Natural killer cell treated with Interleukin-12 subunit alpha and Interleukin-12 subunit beta and Interleukin-15 and Interleukin-18, amount 100 ng/mL, for 72 hours (primary cell): ENCODE measurements around the gene ZNF429. TPM values are rescaled to one million over a fixed set of nuclear protein-coding genes. Genes with fewer than 3 reads are reported as not detected.
A peak's percentile ranks its signal among the peaks of the same experiment; 100 is the strongest.
"Not testable (repeated sequence)": the region's sequence is repeated elsewhere in the genome, so short reads cannot be mapped to it uniquely, and the experiment has no call there.

Source experiments
- ATAC-seq, 2 donors: fragments of 150-1000 bp; cut with Tn5 transposase in 1 of 2; sonication (Bioruptor Pico), chemical (Tn5 transposase) in 1 of 2; 2 replicates each; pipeline ENCODE4 v1.10.0; 2021
- DNase-seq: peaks from one replicate; pipeline ENCODE4 v3.0.0; 2022; ENCODE audit warnings: low spot score
- H3K27ac Mint-ChIP-seq, 2 donors: 1 replicate in 1 of 2; 2 replicates in 1 of 2; pipeline ENCODE4 v1.8.0; 2022; ENCODE audit warnings: mixed read lengths in 2 of 2, mild to moderate bottlenecking in 1 of 2, moderate library complexity in 1 of 2
- H3K27me3 Mint-ChIP-seq, 2 donors: 1 replicate in 1 of 2; 2 replicates in 1 of 2; pipeline ENCODE4 v1.8.0; 2022; ENCODE audit warnings: mixed read lengths in 2 of 2
- H3K36me3 Mint-ChIP-seq: one replicate; pipeline ENCODE4 v1.8.0; 2022; ENCODE audit warnings: mixed read lengths
- H3K4me1 Mint-ChIP-seq, 2 donors: 1 replicate in 1 of 2; 2 replicates in 1 of 2; pipeline ENCODE4 v1.8.0; 2022; ENCODE audit warnings: low read depth in 2 of 2, mixed read lengths in 2 of 2, mild to moderate bottlenecking in 1 of 2
- H3K4me3 Mint-ChIP-seq: one replicate; pipeline ENCODE4 v1.8.0; 2022; ENCODE audit warnings: mixed read lengths
- H3K9me3 Mint-ChIP-seq: 2 replicates; pipeline ENCODE4 v1.8.0; 2022; ENCODE audit warnings: mixed read lengths
- total RNA-seq, 2 donors: library from RNA; stranded (reverse); gene quantifications; one replicate each; pipeline ENCODE4 v1.2.3, GENCODE V29; 2022

ZNF429 gene
- total RNA-seq: 10 to 100 TPM; 10.9 to 11.0 TPM

DNA sequence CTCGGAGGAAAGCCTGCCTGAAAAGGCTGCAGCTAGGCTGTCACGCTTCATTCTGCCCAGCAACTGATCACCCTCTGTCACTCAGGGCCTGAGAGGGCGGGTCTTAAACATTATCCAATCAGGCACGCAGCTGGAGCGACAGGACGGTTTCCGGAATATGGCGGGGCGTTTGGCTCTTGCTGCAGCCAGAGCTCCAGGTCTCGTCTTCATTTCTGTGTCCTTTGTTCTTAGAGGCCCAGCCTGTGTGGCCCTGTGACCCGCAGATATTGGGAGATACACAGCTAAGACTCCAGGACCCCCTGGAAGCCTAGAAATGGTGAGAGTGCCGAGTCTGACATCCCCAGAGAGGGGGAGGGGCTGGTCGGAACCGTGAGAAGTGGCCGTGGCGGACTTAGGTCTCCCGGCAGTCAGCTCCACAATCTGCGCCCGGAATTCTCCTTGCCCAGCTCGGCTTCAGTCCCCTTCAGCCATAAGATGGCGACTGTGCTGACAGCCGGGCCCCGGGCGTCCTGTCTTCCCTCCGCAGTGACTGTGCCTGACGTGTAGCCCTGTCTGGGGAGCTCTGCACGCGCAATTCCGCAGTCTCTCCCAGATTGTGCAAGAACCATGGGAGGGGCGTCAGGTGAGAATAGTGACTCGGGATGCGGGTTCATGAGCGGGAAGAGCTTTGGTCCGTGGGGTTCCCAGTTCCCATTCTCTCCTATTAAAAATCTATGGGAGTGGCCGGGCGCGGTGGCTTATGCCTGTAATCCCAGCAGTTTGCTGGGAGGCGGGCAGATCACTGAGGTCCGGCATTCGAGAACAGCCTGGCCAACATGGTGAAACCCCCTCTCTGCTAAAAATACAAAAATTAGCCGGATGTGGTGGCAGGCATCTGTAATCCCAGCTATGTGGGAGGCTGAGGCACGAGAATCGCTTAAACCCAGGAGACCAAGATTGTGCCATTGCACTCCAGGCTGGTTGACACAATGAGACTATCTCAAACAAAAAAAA lies at the start of gene ZNF429:
Gene ZNF429 (plus strand): TSS at position 144 of the 993 bp plus-strand sequence. CDS start 170 bp downstream, at position 314.
- peak within 1 kb of the TSS; percentile 98 for H3K4me3 Mint-ChIP-seq
- ATAC-seq: peak; percentile 100
- H3K36me3 Mint-ChIP-seq: peaks cover 6% of the 10 kb centered on the region
- no peaks in the 10 kb centered on the region for H3K9me3 Mint-ChIP-seq
- DNase-seq: peak; percentile 93
- peak within 1 kb of the TSS; percentile 98 to 99 for H3K27ac Mint-ChIP-seq
- H3K27me3 Mint-ChIP-seq: no peaks in the 10 kb centered on the region
- H3K4me1 Mint-ChIP-seq: peaks cover 9 to 10% of the 10 kb centered on the region in 2 donors

DNA sequence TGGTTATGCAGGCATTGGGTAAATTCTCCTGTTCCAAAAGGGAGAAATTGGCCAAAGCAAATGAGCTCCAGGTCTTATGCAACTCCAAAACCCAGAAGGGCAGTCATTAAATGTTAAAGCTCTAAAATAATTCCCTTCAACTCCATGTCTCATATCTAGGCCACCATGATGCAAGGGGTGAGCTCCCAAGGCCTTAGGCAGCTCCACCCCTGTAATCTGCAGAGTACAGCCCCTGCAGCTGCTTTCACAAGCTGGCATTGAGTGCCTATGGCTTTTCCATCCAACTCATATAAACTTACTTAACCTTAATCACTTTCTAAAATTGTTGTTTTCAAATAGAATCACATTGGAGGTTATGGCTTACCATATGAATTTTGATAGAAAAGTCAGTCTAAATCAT lies 44.7 kb upstream of the ZNF429 start:
- H3K36me3 Mint-ChIP-seq: peaks cover 17% of the 10 kb centered on the region
- no peak overlapping the region for H3K27ac Mint-ChIP-seq
- H3K4me3 Mint-ChIP-seq: no peak overlapping the region
- peaks cover 4 to 7% of the 10 kb centered on the region in 2 donors for H3K4me1 Mint-ChIP-seq
- DNase-seq (no peak), ATAC-seq (no peak)
- H3K27me3 Mint-ChIP-seq: peaks cover 0 to 2% of the 10 kb centered on the region in 2 donors
- H3K9me3 Mint-ChIP-seq: peaks cover 7% of the 10 kb centered on the region

DNA sequence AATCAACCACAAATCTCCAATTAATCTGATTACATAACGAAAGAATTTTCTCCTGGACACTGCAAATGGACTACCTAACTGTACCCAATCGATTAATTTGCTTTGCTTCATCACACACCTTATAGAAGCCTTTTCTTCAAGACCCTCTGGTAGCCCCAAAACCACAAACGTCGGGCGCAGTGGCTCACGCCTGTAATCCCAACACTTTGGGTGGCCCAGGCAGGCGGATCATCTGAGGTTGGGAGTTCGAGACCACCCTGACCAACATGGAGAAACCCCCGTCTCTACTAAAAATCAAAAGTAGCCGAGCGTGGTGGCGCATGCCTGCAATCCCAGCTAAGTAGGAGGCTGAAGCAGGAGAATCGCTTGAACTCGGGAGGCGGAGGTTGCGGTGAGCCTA lies 42.9 kb upstream of the ZNF429 start:
- Mint-ChIP-seq H3K27me3 (peaks cover 0 to 2% of the 10 kb centered on the region in 2 donors), H3K4me1 (peaks cover 4 to 7% of the 10 kb centered on the region in 2 donors), H3K36me3 (peaks cover 17% of the 10 kb centered on the region), H3K27ac (no peak overlapping the region), H3K9me3 (peaks cover 5% of the 10 kb centered on the region), H3K4me3 (no peak overlapping the region)
- no peak for ATAC-seq
- no peak for DNase-seq

DNA sequence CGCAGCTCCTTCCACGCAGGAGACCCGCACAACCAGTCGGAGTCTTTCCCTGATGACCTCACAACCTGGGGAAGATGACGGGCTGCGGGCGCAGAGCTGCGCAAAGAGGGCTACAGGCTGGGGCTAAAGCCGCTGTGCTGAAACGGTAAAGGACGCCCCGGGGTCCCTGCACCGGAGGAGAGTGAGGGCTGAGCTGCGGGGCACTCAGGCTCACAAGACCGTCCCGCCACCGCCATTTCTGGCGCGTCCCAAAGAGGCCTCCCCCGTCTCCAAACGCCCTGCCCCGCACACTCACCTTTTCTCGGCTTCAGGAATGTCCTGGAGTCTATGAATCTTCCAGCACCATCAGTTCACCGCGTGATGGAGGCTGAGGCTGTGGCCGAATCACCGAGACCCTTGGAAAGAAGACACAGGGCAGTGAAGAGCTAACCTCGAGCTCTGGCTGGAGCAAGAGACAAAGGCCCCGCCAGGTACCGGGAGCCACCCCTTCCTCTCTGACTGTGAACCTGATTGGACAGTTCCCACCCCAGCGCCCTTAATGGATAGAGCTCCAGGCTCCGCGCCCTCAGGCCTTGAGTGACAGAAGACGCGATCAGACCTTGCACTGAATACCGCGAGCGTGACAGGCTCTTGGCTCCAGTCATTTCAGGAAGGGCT lies 41.8 kb upstream of the ZNF429 start:
- H3K9me3 Mint-ChIP-seq: peaks cover 3% of the 10 kb centered on the region
- peak; percentile 76 for DNase-seq

DNA sequence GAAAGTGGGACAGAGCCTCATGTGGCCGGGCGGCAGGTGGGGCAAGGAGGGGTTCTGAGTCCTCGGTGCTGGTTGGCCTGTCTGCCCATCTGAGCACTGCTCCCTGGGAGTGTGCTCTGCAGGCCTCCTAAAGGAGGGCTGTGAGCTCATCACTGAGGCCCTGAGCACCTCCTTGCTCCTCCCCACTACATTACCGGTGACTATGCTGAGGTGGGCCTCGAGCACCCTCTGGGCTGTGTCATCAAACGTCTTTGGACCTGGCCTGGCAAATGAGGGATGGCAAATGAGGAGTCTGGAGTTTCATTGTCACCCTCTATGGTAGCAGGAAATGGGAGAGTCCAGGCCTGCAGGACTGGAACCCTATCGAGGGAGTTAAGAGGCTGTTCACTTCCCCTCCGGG lies 38.8 kb upstream of the ZNF429 start:
- H3K4me1 Mint-ChIP-seq: peaks cover 4 to 7% of the 10 kb centered on the region in 2 donors
- peaks cover 0 to 2% of the 10 kb centered on the region in 2 donors for H3K27me3 Mint-ChIP-seq
- H3K9me3 Mint-ChIP-seq: peaks cover 3% of the 10 kb centered on the region
- H3K27ac Mint-ChIP-seq: no peak overlapping the region
- H3K36me3 Mint-ChIP-seq: peaks cover 9% of the 10 kb centered on the region
- ATAC-seq (no peak), DNase-seq (no peak)
- H3K4me3 Mint-ChIP-seq: no peak overlapping the region

More for the DNA sequence above, 41.8 kb upstream of the ZNF429 start:
- peak overlapping the region; percentile 86 for H3K4me3 Mint-ChIP-seq
- H3K27ac Mint-ChIP-seq: peak overlapping the region in 1 of 2 donors; percentile 47
- H3K27me3 Mint-ChIP-seq: peaks cover 0 to 2% of the 10 kb centered on the region in 2 donors
- H3K4me1 Mint-ChIP-seq: peaks cover 4 to 7% of the 10 kb centered on the region in 2 donors
- peaks cover 17% of the 10 kb centered on the region for H3K36me3 Mint-ChIP-seq
- peak; percentile 74 to 93 for ATAC-seq

DNA sequence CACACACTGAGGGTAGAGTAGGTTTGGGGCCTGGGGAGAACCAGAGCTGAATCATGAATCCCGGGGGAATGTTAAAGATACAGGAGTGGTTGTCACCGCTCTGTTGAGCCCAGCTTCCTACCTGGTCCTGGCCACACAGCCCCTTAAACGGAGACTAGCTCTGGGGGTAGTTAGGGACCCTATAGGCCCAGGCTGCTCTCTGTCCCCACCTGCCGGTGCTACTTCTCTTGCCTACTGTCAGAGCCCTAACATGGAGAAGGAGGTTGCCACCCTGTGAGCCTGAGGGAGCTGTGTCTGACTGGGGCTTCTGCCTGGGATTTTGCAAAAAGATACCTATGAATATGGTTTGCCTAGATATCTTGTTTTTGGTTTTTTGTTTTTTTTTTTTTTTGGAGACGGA lies 36.6 kb upstream of the ZNF429 start:
- Mint-ChIP-seq H3K36me3 (peaks cover 5% of the 10 kb centered on the region), H3K27me3 (peaks cover 0 to 2% of the 10 kb centered on the region in 2 donors), H3K9me3 (peaks cover 3% of the 10 kb centered on the region), H3K27ac (no peak overlapping the region), H3K4me3 (no peak overlapping the region), H3K4me1 (peaks cover under 1 to 1% of the 10 kb centered on the region in 2 donors)
- ATAC-seq (no peak), DNase-seq (no peak)

DNA sequence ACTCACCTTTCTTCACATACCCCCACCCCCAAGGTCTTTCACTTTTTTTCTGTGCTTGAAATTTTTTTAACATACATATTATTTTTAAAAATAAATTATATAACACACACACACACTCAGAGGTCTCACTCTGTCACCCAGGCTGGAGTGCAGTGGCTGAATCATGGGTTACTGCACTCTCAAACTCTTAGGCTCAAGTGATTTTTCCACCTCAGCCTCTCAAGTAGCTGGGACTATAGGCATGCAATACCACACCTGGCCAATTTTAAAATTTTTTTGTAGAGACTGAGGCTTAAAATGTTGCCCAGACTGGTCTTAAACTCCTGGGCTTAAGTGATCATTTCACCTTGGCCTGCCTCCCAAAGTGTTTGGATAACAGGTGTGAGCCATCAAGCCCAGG lies 32.9 kb upstream of the ZNF429 start:
- ATAC-seq (no peak), DNase-seq (no peak)
- Mint-ChIP-seq H3K9me3 (no peaks in the 10 kb centered on the region), H3K4me3 (no peak overlapping the region), H3K27ac (no peak overlapping the region), H3K27me3 (no peaks in the 10 kb centered on the region), H3K36me3 (no peaks in the 10 kb centered on the region), H3K4me1 (no peaks in the 10 kb centered on the region)

DNA sequence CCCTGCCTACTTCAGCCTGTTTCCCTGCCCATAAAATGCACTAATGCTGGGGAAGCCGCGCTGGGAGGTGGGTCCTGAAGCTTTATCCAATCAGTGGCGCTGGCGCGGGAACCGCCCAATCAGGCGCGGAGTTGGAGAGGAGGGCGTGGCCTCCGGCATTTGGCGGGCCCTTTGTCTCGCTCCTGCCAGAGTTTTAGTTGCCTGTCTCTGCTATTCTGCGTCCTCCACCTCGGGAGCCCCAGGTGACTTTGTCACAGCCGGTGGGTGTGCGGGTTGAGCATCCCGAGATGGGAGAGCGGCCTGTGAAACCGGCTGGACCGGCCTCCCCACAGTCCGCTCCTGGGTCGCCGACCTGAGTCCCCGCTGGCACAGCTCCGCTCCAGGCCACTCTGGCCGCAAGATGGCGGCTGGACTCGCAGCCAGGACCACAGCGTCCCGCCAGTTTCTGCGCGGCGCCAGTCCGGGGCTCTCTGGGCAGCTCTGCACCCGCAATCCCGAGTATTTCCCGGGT lies 30.7 kb upstream of the ZNF429 start:
- ATAC-seq (peak; percentile 97), DNase-seq (peak; percentile 85)
- Mint-ChIP-seq H3K36me3 (no peaks in the 10 kb centered on the region), H3K27ac (no peak overlapping the region), H3K4me3 (peak overlapping the region; percentile 77), H3K4me1 (no peaks in the 10 kb centered on the region), H3K27me3 (no peaks in the 10 kb centered on the region), H3K9me3 (no peaks in the 10 kb centered on the region)

DNA sequence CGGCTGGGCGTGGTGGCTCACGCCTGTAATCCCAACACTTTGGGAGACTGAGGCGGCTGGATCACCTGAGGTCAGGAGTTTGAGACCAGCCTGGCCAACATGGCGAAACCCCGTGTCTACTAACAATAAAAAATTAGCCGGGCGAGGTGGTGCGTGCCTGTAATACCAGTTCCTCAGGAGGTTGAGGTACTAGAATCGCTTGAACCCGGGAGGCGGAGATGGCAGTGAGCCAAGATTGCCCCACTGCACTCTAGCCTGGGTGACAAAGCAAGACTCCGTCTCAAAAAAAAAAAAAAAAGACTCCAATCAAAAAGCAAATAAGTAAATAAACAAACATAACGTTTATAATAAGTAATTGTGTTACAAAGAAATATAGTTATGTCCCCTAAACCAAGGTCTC lies 23.0 kb upstream of the ZNF429 start:
- not testable (repeated sequence) for H3K27ac Mint-ChIP-seq, DNase-seq, H3K4me3 Mint-ChIP-seq, H3K27me3 Mint-ChIP-seq, H3K9me3 Mint-ChIP-seq, H3K4me1 Mint-ChIP-seq, H3K36me3 Mint-ChIP-seq, ATAC-seq

DNA sequence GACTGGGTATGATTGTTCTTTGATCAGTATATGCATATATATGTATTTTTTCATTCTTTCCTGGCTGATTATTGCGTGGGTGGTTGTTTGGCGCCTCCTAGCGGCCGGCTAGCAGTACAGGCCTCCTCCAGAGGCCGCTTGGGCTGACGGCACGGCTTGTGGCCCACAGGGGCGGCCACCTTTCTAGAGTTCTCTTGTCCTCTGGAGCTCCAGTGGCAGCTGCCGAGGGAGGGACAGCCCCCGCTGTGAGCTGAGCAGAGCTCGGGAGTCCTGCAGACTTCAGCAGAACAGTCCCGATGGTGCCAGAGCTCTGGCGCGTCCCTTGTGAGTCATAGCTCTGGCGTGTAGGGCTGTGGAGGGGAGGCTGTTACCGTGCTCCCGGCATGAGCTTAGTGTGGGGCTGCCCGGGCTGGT lies 22.5 kb upstream of the ZNF429 start:
- Mint-ChIP-seq H3K27ac (no peak overlapping the region), H3K27me3 (no peaks in the 10 kb centered on the region), H3K4me1 (peaks cover 2 to 4% of the 10 kb centered on the region in 2 donors), H3K9me3 (no peaks in the 10 kb centered on the region), H3K4me3 (no peak overlapping the region), H3K36me3 (no peaks in the 10 kb centered on the region)
- DNase-seq: peak; percentile 70
- ATAC-seq: peak; percentile 77 to 90

DNA sequence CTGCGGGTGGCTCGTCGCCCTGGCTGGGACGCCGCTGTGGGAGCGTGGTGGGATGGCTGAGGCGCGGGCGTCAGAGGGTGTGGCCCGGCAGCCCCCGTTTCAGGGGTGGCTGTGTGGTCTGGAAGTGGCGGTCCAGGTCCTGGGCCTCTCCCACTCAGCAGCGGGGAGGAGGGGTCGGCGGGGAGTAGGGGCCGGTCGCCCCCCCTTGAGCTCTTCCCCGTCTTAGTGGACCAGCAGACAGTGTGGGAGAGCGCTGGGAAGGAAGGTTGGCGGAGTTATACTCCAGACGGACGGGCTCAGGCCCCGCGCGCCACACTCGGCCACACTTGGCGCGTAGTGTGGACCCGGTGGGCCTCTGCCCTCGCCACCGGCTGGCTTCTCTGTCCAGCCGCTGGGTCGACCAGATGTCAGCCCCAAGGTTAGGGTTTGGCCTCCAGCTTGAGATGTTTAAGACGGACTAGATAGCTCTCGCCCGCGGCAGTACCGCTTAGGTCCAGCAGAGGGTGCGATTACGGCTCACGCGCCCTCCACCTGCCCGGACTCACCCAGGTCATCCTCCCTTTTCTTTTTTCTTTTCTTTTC lies 21.7 kb upstream of the ZNF429 start:
- H3K4me3 Mint-ChIP-seq: no peak overlapping the region

DNA sequence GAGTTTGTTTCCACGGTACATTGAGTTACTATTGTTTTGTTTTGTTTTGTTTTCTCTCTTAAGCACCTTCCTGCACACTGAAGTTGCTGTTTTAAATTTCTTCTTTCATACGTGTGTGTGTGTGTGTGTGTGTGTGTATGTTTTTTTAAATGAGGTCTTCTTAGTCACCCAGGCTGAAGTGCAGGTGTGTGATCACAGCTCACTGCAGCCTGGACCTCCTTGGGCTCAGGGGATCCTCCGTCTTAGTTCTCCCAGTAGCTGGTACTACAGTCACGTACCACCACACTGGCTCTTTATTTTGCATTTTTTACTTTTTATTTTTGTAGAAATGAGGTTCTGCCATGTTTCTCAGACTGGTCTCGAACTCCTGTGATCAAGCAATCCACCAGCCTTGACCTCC lies 20.8 kb upstream of the ZNF429 start:
- Mint-ChIP-seq H3K36me3 (no peaks in the 10 kb centered on the region), H3K4me1 (peaks cover 2 to 4% of the 10 kb centered on the region in 2 donors), H3K27me3 (no peaks in the 10 kb centered on the region), H3K9me3 (no peaks in the 10 kb centered on the region), H3K27ac (peak overlapping the region in 1 of 2 donors; percentile 55), H3K4me3 (no peak overlapping the region)
- ATAC-seq: no peak
- no peak for DNase-seq

More for the DNA sequence above, 21.7 kb upstream of the ZNF429 start:
- Mint-ChIP-seq H3K27me3 (no peaks in the 10 kb centered on the region), H3K36me3 (no peaks in the 10 kb centered on the region), H3K9me3 (no peaks in the 10 kb centered on the region), H3K4me1 (peaks cover 2 to 4% of the 10 kb centered on the region in 2 donors), H3K27ac (no peak overlapping the region)
- ATAC-seq (peak; percentile 57 to 61), DNase-seq (no peak)

DNA sequence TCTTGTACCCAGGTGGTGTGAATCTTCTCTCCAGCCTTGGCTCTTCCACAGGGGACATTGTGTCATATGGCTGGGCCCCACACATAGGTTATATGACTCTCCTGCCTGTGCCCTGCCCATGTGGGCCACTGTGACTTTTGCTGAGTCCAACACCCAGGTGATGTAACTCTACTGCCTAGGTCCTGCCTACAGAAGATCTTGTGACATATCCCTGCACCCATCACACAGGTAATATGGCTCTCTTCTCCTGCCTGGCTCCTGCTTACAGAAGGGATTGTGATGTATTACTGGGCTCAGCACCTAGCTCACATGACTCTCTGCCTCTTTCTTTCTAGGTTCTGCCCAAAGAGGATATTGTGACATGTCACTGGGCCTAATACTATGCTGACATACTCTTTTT lies 19.5 kb upstream of the ZNF429 start:
- Mint-ChIP-seq H3K27ac (no peak overlapping the region), H3K4me1 (peaks cover 5% of the 10 kb centered on the region in 2 donors), H3K4me3 (no peak overlapping the region), H3K9me3 (no peaks in the 10 kb centered on the region), H3K36me3 (no peaks in the 10 kb centered on the region), H3K27me3 (no peaks in the 10 kb centered on the region)
- DNase-seq (no peak), ATAC-seq (no peak)
